GM18909 (cell line): ENCODE results near the gene PRR7.
"Not testable (repeated sequence)": the region's sequence is repeated elsewhere in the genome, so short reads cannot be mapped to it uniquely, and the experiment has no call there.

Experiments used
- ATAC-seq: cut with Tn5 transposase; IDR thresholded peaks from one replicate; pipeline ENCODE4 v1.9.1; 2021; ENCODE audit warnings: mild to moderate bottlenecking; ENCODE audit not compliant: unreplicated experiment, poor library complexity

Gene PRR7

GRCh38 chr5:177446200-177447065 lies at the start of gene PRR7:
Gene PRR7 (plus strand): TSS chr5:177446814. CDS start chr5:177455068, 8,254 bp downstream.
- peak; percentile 59 for ATAC-seq

- no peak for ATAC-seq
These were observed 48.7 kb upstream of the PRR7 start for GRCh38 chr5:177397875-177398390.

GRCh38 chr5:177399997-177400868 lies 46.4 kb upstream of the PRR7 start, which contains the start of gene PFN3:
Gene PFN3 (minus strand): TSS chr5:177400661. CDS start chr5:177400576, 85 bp downstream.
- no peak for ATAC-seq

GRCh38 chr5:177402271-177403043 lies 44.2 kb upstream of the PRR7 start:
- ATAC-seq: no peak

- peak; percentile 21 for ATAC-seq
These were observed 43.4 kb upstream of the PRR7 start for GRCh38 chr5:177403102-177403791.

GRCh38 chr5:177403792-177404640 lies 42.6 kb upstream of the PRR7 start:
- ATAC-seq: peak; percentile 76

- ATAC-seq: no peak
These were observed 41.9 kb upstream of the PRR7 start for GRCh38 chr5:177404641-177405179.

- ATAC-seq: no peak
These were observed 41.3 kb upstream of the PRR7 start for GRCh38 chr5:177405312-177405711.

GRCh38 chr5:177405805-177406204 lies 40.8 kb upstream of the PRR7 start:
- ATAC-seq: no peak

- ATAC-seq: no peak
These were observed 37.4 kb upstream of the PRR7 start, which contains the start of gene F12 for GRCh38 chr5:177409043-177409801. Gene F12 (minus strand): TSS chr5:177409564. CDS start chr5:177409527, 37 bp downstream.

- no peak for ATAC-seq
These were observed 36.0 kb upstream of the PRR7 start for GRCh38 chr5:177410575-177410974.

GRCh38 chr5:177412603-177413233 lies 33.9 kb upstream of the PRR7 start:
- ATAC-seq: peak; percentile 58

- ATAC-seq: no peak
These were observed 32.1 kb upstream of the PRR7 start for GRCh38 chr5:177414481-177414880.

GRCh38 chr5:177417081-177417480 lies 29.5 kb upstream of the PRR7 start:
- ATAC-seq: not testable (repeated sequence)

GRCh38 chr5:177419046-177419445 lies 27.6 kb upstream of the PRR7 start:
- no peak for ATAC-seq

- not testable (repeated sequence) for ATAC-seq
These were observed 26.1 kb upstream of the PRR7 start for GRCh38 chr5:177420472-177420871.
